C4-2B (cell line): ENCODE measurements around the gene CPA2.

Experiments used
- H3K27ac ChIP-seq: fragments of 450-650 bp; 2 replicates; pipeline ENCODE4 v1.5.1; 2017
- ZFX ChIP-seq: fragments of 450-650 bp; IDR thresholded peaks from 2 replicates; pipeline ENCODE4 v1.6.1; 2017
- TF ChIP-seq, protein P1 (sequence below): fragments of 450-650 bp; conservative IDR thresholded peaks from 2 replicates; pipeline ENCODE4 v1.5.1; 2017; ENCODE audit warnings: mild to moderate bottlenecking

CPA2 gene

DNA sequence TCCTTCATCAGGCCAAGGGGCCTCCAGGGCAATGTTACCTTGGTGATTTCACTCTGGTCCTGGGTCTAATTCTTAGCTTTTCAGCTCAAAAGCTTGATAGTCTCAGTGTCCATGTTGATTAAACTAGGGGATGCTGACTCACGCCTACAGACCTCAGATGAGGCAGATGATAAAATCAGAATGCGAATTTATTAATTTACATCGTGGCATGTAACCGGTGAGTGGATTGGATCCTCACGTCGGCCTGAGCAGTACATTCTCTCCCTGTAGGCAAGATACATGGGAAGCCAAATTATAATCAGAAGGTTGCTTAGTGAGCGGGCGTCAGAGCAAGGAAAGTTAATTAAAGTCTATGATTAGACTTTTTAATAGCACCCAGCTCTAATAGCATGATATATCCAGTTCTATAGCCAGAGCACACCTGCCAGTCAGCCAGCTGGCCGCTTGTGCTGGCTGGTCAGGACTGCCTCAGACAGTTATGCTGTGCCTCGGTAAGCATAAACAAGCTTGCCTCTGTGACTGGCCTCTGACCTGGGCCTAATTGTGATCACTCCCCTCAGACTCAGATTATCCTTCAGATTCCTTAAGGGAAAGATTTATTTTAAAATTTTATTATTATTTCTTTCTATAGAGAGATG lies 57.8 kb downstream of the CPA2 start:
- H3K27ac ChIP-seq: no peak overlapping the region
- TF ChIP-seq, protein P1, sequence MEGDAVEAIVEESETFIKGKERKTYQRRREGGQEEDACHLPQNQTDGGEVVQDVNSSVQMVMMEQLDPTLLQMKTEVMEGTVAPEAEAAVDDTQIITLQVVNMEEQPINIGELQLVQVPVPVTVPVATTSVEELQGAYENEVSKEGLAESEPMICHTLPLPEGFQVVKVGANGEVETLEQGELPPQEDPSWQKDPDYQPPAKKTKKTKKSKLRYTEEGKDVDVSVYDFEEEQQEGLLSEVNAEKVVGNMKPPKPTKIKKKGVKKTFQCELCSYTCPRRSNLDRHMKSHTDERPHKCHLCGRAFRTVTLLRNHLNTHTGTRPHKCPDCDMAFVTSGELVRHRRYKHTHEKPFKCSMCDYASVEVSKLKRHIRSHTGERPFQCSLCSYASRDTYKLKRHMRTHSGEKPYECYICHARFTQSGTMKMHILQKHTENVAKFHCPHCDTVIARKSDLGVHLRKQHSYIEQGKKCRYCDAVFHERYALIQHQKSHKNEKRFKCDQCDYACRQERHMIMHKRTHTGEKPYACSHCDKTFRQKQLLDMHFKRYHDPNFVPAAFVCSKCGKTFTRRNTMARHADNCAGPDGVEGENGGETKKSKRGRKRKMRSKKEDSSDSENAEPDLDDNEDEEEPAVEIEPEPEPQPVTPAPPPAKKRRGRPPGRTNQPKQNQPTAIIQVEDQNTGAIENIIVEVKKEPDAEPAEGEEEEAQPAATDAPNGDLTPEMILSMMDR: no peak
- TF ChIP-seq ZFX: no peak

DNA sequence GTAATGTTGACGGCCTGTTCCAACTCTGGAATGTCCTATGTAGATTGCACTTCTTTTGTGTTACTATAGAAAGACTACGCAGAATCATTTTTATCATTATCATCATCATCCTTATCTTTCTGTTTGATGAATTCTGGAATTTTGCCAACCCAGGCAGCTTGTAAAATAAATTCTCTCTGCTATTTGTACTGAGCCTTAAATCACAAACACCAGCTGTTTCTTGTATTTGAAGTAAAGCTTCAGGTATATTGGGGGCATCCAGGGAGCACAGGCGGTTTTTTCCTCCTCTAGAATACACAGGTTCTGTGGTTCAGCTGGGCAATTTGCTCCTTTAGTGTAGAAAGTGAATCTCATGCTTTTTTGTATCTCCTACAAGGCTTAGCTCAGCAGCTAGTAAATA lies 63.0 kb downstream of the CPA2 start:
- H3K27ac ChIP-seq: no peak overlapping the region
- TF ChIP-seq, protein P1: no peak
- no peak for TF ChIP-seq ZFX

DNA sequence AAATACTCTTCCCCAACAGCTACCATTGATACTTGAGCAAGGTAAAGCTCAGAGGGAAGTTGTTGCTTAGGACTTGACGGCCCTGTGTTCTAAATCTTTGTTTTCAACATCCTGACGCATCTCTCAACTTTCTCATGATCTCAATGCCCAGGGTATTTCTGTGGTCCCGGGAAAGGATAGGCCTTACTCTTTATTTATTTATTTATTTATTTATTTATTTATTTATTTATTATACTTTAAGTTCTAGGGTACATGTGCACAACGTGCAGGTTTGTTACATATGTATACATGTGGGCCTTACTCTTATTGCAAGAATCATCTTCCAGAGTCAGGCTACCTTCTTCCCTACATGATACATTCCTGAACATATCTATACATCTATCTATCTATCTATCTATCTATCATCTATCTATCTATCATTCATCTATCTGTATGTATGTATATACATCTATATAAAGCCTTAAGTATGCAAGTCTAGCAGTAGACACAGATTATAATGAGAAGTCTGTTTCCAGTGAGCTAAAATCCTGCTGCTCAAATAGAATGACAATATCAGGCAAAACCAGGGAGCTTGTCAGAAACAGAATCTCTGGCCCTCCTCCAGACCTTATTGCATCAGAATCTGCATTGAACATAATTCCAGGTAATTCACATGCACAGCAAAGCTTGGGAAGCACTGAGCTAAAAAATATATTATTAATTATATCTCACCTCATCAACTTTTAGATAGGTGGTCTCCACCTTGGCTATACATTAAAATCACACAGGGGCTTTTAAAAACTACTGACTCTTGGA lies 65.8 kb downstream of the CPA2 start:
- no peak overlapping the region for H3K27ac ChIP-seq
- TF ChIP-seq, protein P1: no peak
- TF ChIP-seq ZFX: no peak

DNA sequence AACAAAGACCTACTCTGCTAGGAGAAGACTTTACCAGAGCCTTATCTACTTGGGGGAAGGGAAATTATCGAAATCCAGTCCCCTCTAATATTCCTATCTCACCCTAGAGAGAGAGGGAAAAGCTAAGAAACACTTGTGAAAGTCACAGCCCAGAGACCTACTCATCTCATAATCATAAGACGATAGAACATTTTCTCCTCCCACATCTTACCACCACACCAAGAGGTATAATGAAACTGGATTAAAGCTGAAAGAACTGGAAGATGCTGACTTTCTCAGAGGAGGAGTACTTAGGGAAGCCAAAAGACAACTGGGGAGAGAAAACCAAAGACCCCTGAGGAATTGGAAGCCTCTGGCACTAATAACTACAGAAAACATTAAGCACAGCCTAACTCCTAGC lies 67.2 kb downstream of the CPA2 start:
- TF ChIP-seq ZFX: no peak
- TF ChIP-seq, protein P1: no peak

DNA sequence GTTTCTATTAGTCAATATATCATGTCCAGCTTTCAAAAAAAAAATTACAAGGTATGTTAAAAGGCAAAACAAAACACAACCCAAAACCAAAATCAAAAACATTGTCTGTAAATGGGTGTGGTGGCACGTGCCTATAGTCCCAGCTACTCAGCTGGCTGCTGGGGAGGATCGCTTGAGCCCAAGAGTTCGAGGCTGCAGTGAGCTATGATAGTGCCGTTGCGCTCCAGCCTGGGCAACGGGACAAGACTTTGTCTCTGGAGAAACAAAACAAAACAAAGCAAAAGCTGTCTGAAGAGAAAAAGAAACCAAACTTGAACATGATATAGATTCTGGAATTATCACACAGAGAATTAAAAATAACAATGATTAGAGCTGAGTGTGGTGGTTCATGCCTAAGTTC lies 67.6 kb downstream of the CPA2 start:
- H3K27ac ChIP-seq: no peak overlapping the region
- TF ChIP-seq, protein P1: no peak
- no peak for TF ChIP-seq ZFX

More for the DNA sequence above, 67.2 kb downstream of the CPA2 start:
- H3K27ac ChIP-seq: no peak overlapping the region

DNA sequence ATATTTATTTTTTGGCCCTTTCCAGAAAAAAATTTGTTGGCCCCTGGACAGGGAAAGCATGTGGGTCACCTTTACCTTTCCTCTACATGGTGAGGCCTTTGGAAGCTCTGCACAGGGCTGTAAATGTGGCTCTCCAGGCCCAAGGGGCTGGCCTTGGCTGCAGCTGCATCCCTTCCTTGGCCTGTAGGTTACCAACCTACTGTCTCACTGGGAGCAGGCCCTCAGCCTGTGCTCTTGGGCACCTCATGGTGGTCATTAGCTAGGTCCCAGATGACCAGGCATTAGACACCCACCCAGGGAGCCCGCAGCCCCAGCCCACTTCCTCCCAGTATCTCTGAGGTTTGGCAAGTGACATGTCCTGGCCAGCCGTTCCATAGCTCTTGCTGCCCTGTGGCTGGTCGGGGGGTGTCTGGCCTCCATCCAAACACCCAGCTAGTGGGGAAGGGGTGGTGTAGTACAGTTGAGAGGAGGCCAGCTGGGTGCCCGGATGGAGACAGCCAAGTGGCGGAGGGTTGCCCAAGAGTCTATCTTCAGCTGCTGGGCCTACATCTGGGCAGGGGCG lies 70.8 kb downstream of the CPA2 start:
- TF ChIP-seq, protein P1: no peak
- no peak for TF ChIP-seq ZFX
- H3K27ac ChIP-seq: no peak overlapping the region

DNA sequence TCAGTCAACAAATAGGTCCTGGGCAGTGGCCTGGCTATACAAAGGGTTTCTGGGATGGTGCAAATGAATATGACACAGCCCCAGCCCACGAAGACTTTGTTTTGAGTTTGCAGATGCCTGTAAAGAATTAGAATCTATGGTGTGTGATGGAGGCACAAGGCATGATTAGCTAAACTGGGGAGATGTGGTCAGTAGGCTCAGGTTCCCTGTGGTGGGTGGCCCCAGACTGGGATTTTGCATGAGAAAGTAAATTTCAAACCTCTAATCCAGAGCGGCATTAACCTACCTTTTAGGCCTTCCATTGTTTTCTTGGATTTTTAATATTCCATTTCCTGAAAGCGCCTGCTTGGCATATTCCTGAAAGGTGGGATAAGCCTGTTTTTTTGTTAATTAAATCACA lies 71.6 kb downstream of the CPA2 start:
- TF ChIP-seq, protein P1: no peak
- no peak for TF ChIP-seq ZFX
- no peak overlapping the region for H3K27ac ChIP-seq
